D721Med (cell line): ENCODE data around the gene NAP1L4.
A peak's percentile ranks its signal among the peaks of the same experiment; 100 is the strongest.

Source experiments
- DNase-seq: peaks from one replicate; pipeline ENCODE4 v3.0.0; 2011; ENCODE audit warnings: low spot score; ENCODE audit not compliant: insufficient read length
- FAIRE-seq: peaks from 2 replicates; lab custom pipeline; 2011; peaks lifted over from hg19 to GRCh38; lab: Jason Lieb, UNC
- CTCF ChIP-seq: IDR thresholded peaks from 2 replicates; pipeline ENCODE4 v1.5.1; 2012; ENCODE audit warnings: mild to moderate bottlenecking, control low read depth; ENCODE audit not compliant: insufficient read depth; ENCODE audit errors: missing control alignments

The NAP1L4 gene

GRCh38 chr11:3030289-3031070 lies 38.4 kb upstream of the NAP1L4 start:
- TF ChIP-seq CTCF = no peak
- FAIRE-seq = no peak

GRCh38 chr11:3028813-3029212 lies 36.7 kb upstream of the NAP1L4 start:
- no peak for DNase-seq
- TF ChIP-seq CTCF = no peak
- FAIRE-seq = no peak

More at GRCh38 chr11:3030289-3031070, 38.4 kb upstream of the NAP1L4 start:
- no peak for DNase-seq

- no peak for FAIRE-seq
Observed at GRCh38 chr11:3026803-3027202, 34.7 kb upstream of the NAP1L4 start.

GRCh38 chr11:3022982-3023381 lies 30.9 kb upstream of the NAP1L4 start:
- FAIRE-seq = no peak
- no peak for TF ChIP-seq CTCF
- no peak for DNase-seq

More at GRCh38 chr11:3026803-3027202, 34.7 kb upstream of the NAP1L4 start:
- no peak for DNase-seq
- no peak for TF ChIP-seq CTCF

- DNase-seq = no peak
- FAIRE-seq = no peak
- no peak for TF ChIP-seq CTCF
Observed at GRCh38 chr11:3022300-3022967, 30.3 kb upstream of the NAP1L4 start.

GRCh38 chr11:3021125-3021524 lies 29.0 kb upstream of the NAP1L4 start:
- TF ChIP-seq CTCF = peak; percentile 19
- DNase-seq (no peak), FAIRE-seq (no peak)

- FAIRE-seq (no peak), DNase-seq (no peak)
- TF ChIP-seq CTCF = no peak
Observed at GRCh38 chr11:3020011-3020410, 27.9 kb upstream of the NAP1L4 start.
